ENCODE measurements around the gene GMNN.

GMNN gene

DNA sequence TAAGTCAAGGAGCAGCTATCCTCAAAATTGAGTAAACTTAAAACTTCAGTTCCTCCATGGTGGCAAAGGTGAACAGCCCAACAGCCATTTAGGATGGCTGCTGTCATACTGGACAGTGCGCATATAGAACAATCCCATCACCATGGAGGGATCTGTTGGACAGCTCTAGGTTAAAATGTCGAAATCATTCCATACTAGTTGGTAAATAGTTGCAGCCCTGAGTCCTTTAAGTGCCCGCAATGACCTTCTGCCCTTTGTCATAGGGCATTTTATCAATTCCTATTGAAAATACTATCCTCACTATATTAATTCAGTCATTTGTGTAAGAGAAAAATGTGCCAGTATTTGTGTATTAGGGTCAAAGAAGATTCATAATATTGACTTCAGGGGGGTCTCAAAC lies 32.8 kb downstream of the GMNN start:
- DNase-seq (ENCODE audit: low read depth), result no peak

DNA sequence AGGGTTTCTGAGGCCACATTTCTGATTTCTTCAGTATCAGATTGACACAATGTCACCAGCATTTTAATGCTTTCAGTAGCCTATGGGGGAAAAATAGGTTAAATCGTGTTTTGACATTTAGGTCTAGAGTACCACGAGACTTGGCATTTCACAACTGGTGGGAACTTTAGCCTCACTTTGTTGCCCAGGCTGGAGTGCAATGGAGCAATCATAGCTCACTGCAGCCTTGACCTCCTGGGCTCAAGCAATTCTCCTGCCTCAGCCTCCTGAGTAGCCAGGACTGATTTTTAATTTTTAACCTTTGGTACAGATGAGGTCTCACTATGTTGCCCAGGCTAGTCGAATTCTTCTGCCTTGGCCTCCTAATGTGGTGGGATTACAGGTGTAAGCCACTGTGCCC lies 35.0 kb downstream of the GMNN start:
- DNase-seq (ENCODE audit: low read depth), result no peak

DNA sequence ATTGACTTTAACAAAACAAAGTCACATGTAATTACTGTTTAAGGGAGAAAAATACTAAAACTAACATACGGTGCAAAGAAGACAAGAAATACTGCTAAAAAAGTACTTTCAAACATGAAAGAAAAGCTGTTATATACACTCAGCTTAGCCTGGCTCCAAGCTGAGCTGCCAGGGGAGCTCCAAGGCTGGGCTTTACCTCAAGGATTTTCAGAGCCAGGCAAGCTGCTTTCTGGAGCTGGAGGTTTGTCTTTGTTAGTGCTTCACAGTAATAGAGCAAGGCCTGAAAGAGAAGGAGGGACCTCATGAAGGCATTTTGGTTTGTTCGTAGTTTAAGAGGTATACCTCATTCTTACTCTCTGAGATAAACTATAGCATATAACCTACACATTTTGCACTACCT lies 43.6 kb downstream of the GMNN start:
- DNase-seq (ENCODE audit: low read depth), result no peak

DNA sequence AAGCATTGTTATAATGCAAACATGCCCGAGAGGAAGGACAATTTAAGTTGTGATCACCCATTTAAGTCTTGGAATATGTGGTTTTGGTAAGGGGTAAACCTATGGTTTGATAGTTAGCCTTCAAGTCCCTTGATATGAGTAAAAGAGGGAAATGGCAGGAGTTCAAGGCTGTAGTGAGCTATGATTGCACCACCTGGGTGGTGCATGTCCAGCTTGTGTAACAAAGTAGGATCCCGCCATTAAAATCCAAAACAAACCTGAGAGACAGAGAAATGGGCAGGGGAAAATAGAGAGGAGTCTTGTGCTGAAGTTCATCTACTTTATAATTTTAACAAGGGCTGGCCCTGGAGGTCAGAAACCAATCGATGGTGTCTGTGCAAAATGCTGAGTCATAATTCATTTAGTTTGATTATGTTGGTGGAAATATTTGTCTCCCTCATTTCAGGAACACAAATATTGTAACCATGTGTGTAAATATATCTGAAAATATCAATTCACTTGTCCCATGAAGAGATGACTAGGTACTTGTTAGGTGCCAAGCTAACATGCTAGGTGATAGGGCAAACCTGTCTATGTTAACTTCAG lies 47.2 kb downstream of the GMNN start:
- no peak for DNase-seq (ENCODE audit: low read depth)

DNA sequence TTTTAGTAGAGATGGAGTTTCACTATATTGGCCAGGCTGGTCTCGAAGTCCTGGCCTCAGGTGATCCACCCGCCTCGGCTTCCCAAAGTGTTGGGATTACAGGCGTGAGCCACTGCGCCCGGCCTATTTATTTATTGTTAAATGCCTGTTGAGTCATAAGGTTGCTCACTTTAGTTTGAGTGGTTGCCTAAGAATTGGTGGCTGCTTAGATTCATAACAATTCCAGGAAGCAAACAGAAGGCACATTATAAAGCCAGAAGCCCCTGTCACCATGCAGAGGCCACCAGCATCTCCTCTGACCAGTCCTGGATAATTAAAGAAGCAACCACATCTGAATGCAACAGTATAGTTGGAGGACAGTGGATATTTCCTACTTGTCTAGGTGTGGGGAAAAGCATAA lies 48.0 kb downstream of the GMNN start:
- no peak for DNase-seq (ENCODE audit: low read depth)

DNA sequence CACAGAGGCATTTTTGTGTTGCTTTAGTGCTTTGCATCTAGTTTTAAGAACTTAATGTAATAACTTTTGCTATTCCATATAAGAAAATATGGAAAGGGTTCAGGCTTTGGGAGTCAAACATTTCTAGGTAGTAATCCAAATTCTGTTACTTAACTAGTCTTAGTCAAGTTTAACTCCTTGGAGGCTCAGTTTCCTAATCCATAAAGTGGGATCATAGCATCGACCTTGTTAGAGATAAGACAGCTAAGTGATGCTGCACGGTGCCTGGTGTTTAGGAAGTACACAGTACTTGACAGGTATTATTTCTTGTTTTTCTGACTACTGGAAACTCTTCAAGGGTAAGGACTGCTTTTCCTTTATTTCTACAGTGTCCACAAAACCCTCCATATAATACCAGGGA lies 48.4 kb downstream of the GMNN start:
- DNase-seq (ENCODE audit: low read depth), result no peak

DNA sequence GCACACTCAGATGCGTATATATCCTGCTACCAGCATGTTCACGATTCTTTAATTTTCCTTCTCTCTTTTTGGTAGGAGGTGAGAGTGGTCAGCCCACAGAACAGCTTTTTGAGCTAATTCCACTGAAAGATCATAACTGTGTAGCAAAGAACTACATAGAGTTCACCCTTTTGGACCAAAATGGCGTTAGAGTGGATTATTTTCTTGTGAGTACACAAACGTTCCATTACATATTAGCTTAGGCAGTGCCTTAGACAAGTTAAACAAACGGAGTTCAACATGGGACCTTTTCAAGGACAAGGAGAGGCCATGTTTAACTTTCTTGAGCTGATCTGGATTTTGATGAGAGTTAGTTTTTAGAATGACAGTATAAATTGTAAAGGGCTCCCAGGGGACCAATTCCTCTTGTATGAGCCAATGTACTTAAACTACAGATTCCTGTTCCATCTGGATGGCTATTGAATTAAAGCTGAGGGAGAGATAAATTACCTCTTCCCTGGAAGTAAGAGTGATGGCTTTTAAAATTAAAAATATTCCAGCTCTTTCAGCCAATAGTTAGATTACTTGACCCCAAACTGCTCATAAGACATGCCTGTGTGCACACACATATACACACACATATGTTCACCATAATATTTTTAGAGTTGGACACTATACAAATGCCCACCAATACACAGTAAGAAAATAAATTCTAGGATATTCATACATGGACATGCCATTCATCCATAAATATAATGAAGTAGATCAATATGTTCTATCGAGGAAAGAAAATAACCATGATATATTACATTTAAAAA lies 49.6 kb downstream of the GMNN start:
- no peak for DNase-seq (ENCODE audit: low read depth)

DNA sequence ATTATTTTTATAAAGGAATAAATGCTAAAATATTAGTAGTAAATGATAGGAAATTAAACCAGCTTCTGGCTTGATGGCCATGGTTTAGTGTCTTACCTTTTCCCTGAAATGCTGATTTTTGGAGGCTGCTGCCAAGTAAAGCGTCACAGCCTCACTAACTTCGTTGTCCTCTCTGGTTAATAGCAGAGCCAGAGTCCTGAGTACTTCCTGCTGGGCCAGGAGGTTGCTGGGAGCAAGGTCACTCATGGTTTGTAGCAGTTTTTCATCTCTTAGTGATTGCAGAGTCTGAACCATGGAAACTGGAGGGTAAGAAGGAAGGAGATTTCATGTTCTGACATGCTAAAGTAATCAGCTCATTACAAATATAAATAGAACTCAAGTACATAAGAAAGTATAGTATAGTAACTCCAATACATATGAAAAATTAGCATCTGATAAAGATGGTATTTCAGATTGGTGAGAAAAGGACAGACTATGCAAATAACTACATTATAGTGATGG lies 50.4 kb downstream of the GMNN start:
- DNase-seq (ENCODE audit: low read depth), result no peak

DNA sequence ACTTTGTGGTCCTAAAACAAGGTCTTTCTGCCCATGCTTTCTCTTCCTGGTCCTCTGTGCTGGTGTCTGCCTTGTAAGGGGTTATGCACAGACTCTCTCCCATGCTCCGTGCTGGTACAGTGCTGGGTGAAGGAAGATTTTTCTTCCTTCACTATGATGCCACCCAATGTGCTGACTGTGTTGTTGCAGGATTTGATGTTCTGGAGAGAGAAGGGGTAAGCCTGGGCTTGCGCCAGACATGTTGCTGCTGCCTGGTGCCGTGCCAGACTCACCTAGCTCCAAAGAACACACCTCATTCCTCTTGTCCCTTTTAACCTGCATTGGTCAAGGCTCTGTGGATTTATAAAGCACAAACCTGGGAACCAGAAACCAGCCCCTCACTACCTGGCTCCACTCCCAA lies 52.4 kb downstream of the GMNN start:
- no peak for DNase-seq (ENCODE audit: low read depth)

DNA sequence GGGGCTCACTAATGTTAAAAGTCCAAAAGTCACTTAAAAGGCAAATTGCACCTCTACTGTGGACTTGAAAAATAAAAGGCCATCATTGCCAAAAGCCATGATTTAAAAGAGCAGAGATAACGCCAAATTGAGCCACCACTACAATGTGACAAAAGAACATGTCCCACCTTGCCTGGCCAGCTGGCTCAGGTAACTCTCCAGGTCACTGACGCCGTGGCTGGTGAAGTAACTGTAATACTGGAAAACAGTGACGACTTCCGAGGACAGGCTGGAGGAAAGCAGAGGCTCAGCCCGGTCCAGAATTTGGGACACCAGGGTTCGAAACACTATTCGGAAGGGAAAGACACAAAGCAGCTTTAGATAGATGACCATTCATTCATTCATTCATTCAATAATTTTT lies 53.2 kb downstream of the GMNN start:
- no peak for DNase-seq (ENCODE audit: low read depth)

DNA sequence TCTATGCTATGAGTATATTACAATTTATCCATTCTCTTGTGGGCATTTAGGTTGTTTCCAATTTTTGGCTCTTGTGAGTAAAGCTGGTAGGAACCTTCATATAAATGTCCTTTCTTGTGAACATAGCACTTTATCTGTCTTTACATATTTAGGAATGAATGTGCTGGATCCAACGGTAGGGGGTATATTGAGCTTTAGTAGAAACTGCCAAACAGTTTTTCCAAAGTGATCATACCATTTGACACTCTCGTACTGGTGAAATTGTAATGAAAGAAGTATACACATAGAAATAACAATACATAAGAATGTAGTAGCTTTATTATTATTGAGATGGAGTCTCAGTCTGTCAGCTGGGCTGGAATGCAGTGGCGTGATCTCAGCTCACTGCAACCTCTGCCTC lies 54.9 kb downstream of the GMNN start:
- no peak for DNase-seq (ENCODE audit: low read depth)

DNA sequence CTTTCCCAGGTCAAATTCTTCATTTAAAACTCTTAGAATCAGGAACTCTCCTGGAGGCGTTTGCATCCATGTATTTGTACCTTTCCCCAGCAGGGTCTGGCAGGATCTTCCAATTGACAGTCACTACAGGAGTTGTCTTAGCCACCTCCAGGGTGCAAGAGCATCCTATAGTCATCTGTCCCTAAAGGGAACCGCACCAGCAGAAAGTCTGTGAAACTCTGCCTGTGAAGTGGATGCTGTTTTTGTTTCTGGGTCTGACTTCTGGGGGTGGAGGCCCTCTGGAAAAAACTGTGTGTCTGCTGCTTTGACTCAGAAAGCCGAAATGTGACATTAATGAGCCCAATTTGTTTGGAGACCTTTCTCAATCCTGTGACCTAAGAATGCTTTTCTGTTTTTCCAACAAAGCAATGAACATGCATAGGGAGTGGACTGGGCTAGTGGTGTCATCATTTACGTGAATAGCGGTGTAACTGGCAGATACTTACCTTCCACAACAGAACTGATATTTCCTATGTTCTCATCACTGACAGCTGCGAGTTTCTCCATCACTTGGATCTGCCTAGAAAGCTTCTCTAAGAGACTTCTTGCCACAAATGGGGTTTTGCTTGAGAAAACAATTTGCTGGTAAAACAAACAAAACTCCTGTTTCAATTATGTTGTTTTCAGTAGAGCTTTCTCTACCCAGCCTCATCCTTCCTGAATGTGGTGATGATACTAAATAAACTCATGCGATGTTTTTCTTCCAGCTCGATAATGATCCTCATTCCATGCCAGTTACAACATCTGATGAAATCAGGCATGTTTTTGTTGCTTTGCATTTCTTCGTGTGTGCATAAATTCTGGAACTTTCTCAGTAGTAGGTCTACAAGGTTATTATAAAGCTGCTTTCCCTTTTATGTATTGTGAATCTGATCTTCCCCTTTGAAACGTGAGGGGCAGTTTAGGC lies 57.3 kb downstream of the GMNN start:
- DNase-seq (ENCODE audit: low read depth), result no peak

DNA sequence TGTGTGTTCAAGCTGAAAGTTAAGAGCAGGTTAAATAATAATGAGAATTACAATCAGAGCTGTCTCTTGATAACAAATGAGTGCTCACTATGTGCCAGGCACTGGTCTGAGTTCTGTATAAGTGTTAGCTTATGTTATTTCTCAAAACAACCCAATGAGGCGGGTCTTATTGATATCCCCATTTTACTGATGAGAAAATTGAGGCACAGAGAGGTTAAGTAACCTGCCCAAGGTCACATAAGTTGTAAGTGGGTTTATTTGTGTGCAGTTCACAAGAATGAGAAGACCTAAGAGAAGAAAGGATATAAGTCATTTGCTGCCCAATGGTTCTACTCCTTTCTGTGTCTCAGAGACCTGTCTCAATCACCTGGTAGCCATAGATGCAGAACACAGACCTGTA lies 58.1 kb downstream of the GMNN start:
- no peak for DNase-seq (ENCODE audit: low read depth)

DNA sequence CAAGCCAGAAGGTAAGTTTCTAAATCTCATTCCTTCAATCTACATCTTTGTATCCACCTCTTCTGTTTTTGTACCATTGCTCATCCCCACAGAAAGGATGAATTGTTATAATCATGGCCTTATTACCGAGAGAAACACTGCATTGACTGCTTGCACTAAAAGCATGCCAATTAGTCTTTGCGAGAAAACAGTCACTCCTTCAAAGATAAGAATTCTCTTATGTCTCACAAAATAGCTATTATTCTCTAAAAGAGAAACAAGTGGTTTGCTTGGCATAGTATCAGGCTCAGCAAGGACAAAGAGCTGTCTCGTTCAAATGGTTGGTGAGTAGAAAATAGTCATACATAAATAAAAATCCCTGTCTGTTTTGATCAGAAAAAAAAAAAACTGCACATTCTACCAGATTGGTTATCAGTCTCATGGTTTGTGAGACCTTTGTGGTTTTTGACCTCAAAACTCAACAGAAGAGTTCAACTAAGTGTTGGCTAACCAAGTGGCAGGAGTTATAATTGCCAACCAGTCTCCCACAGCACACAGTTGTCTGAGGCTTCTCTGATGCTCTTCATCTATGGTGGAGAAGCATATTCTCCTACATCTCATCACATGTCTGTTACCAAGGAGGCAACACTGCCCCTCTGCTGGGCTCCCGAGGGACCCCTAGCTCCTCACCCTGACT lies 59.1 kb downstream of the GMNN start:
- DNase-seq (ENCODE audit: low read depth), result no peak

All from HS-5 (cell line).